ENCODE measurements around the gene VAMP1.

- TF ChIP-seq POLR2AphosphoS5 (IDR thresholded peaks at IDR 0.05; ENCODE audit: low read depth) (no peak), CTCF (conservative IDR thresholded peaks at IDR 0.05; ENCODE audit: low read depth in 2 of 2) (no peak), EZH2 (IDR thresholded peaks at IDR 0.05; ENCODE audit: low read depth, unreplicated experiment) (no peak), CREB1 (CRISPR knock-in tag; IDR thresholded peaks at IDR 0.05; ENCODE audit: low read depth) (no peak), ETS1 (IDR thresholded peaks at IDR 0.05) (no peak), REST (IDR thresholded peaks at IDR 0.05; ENCODE audit: unreplicated experiment) (no peak)
Measured at GRCh38 chr12:6437586-6437985, 32.9 kb downstream of the VAMP1 start.

All from GM23338 (cell line).